Transverse colon (tissue), 3 donors: ENCODE data around the gene TTLL3.

Experiments
- POLR2A ChIP-seq: fragments of 450-650 bp; IDR thresholded peaks from one replicate; pipeline ENCODE4 v1.6.1; 2016; ENCODE audit warnings: antibody characterized with exemption, mild to moderate bottlenecking, moderate library complexity
- TF ChIP-seq, protein P1 (sequence below), 5 experiments: fragments of 200-600 bp in 3 of 5; fragments of 450-650 bp in 2 of 5; sonication (generic) in 3 of 5; IDR thresholded peaks; 1 replicate in 2 of 5; 2 replicates in 3 of 5; pipeline ENCODE4 v1.5.1; 2016 to 2017; ENCODE audit warnings: antibody characterized with exemption in 5 of 5, inconsistent platforms in 3 of 5, mild to moderate bottlenecking in 2 of 5, moderate library complexity in 1 of 5

- TF ChIP-seq, protein P1, sequence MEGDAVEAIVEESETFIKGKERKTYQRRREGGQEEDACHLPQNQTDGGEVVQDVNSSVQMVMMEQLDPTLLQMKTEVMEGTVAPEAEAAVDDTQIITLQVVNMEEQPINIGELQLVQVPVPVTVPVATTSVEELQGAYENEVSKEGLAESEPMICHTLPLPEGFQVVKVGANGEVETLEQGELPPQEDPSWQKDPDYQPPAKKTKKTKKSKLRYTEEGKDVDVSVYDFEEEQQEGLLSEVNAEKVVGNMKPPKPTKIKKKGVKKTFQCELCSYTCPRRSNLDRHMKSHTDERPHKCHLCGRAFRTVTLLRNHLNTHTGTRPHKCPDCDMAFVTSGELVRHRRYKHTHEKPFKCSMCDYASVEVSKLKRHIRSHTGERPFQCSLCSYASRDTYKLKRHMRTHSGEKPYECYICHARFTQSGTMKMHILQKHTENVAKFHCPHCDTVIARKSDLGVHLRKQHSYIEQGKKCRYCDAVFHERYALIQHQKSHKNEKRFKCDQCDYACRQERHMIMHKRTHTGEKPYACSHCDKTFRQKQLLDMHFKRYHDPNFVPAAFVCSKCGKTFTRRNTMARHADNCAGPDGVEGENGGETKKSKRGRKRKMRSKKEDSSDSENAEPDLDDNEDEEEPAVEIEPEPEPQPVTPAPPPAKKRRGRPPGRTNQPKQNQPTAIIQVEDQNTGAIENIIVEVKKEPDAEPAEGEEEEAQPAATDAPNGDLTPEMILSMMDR (IDR thresholded peaks at IDR 0.05), result no peak
- no peak for TF ChIP-seq POLR2A
Measured at GRCh38 chr3:9781978-9782603, 28.0 kb upstream of the TTLL3 start.
